ENCODE data around the gene PTBP1. TPM values are rescaled to one million over a fixed set of nuclear protein-coding genes. Genes with fewer than 3 reads are reported as not detected.

PTBP1 gene
- total and polyA plus RNA-seq, 9 donors: 73.4 to 312 (median 215) TPM

GRCh38 chr19:855142-855541 is 57.9 kb downstream of the PTBP1 start:
- intact Hi-C loops (cut with DNase I): loop anchor here in 3 of 4 donors (5.0 to 10.0 kb wide), 2 partner anchors 67 to 130 kb away; partner anchors contain the start of gene WDR18 (in 2 of the 3)
- DNase-seq: peak in 1 of 5 donors; percentile 12

GRCh38 chr19:855566-856120 is 58.4 kb downstream of the PTBP1 start:
- Histone ChIP-seq H3K4me1 (ENCODE audit: insufficient read depth) (peaks cover 7% of the 10 kb centered on the region), H3K4me3 (no peak overlapping the region), H3K36me3 (no peaks in the 10 kb centered on the region), H3K27me3 (peaks cover 2% of the 10 kb centered on the region), H3K27ac (no peak overlapping the region), H3K9me3 (no peaks in the 10 kb centered on the region)
- peak in 2 of 5 donors; percentile 22 to 35 for DNase-seq
- 67 to 80% (median 78%) methylated on average over 16 to 40 of the region's 40 CpGs for WGBS, 3 donors
- intact Hi-C loops (cut with DNase I): loop anchor here in 3 of 4 donors (5.0 to 10.0 kb wide), 2 partner anchors 67 to 129 kb away; partner anchors contain the start of gene WDR18 (in 2 of the 3)
- TF ChIP-seq EP300 (IDR thresholded peaks at IDR 0.05): no peak
- no peak for TF ChIP-seq POLR2A (IDR thresholded peaks at IDR 0.05)

More at GRCh38 chr19:855142-855541, 57.9 kb downstream of the PTBP1 start:
- Histone ChIP-seq H3K36me3 (no peaks in the 10 kb centered on the region), H3K4me3 (no peak overlapping the region), H3K9me3 (no peaks in the 10 kb centered on the region), H3K4me1 (ENCODE audit: insufficient read depth) (peaks cover 7% of the 10 kb centered on the region), H3K27me3 (no peaks in the 10 kb centered on the region), H3K27ac (no peak overlapping the region)
- 86 to 92% (median 88%) methylated on average over 12 of the region's 12 CpGs for WGBS, 3 donors
- TF ChIP-seq, protein P1, sequence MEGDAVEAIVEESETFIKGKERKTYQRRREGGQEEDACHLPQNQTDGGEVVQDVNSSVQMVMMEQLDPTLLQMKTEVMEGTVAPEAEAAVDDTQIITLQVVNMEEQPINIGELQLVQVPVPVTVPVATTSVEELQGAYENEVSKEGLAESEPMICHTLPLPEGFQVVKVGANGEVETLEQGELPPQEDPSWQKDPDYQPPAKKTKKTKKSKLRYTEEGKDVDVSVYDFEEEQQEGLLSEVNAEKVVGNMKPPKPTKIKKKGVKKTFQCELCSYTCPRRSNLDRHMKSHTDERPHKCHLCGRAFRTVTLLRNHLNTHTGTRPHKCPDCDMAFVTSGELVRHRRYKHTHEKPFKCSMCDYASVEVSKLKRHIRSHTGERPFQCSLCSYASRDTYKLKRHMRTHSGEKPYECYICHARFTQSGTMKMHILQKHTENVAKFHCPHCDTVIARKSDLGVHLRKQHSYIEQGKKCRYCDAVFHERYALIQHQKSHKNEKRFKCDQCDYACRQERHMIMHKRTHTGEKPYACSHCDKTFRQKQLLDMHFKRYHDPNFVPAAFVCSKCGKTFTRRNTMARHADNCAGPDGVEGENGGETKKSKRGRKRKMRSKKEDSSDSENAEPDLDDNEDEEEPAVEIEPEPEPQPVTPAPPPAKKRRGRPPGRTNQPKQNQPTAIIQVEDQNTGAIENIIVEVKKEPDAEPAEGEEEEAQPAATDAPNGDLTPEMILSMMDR (IDR thresholded peaks at IDR 0.05): no peak
- TF ChIP-seq EP300 (IDR thresholded peaks at IDR 0.05) (no peak), POLR2A (IDR thresholded peaks at IDR 0.05) (no peak)

- Histone ChIP-seq H3K4me1 (ENCODE audit: insufficient read depth) (peaks cover 9% of the 10 kb centered on the region), H3K36me3 (no peaks in the 10 kb centered on the region), H3K27ac (no peak overlapping the region), H3K4me3 (no peak overlapping the region), H3K9me3 (no peaks in the 10 kb centered on the region), H3K27me3 (peaks cover 4% of the 10 kb centered on the region)
- no peak for DNase-seq
- WGBS, 3 donors: 77 to 84% (median 78%) methylated on average over 9 of the region's 9 CpGs
- no peak for TF ChIP-seq POLR2A (IDR thresholded peaks at IDR 0.05)
- no peak for TF ChIP-seq EP300 (IDR thresholded peaks at IDR 0.05)
- TF ChIP-seq, protein P1 (IDR thresholded peaks at IDR 0.05): no peak
- intact Hi-C loops (cut with DNase I): loop anchor here in 3 of 4 donors (2.0 to 10.0 kb wide), 3 partner anchors 61 to 127 kb away; partner anchors contain the start of gene WDR18 (in 2 of the 3)
Observed at GRCh38 chr19:858284-858683, 61.0 kb downstream of the PTBP1 start.

GRCh38 chr19:858868-859843 is 61.9 kb downstream of the PTBP1 start, which contains the start of gene CFD:
CFD (plus strand) TSS chr19:859664; CDS start chr19:859690, 26 bp downstream.
- peak in 3 of 5 donors; percentile 50 to 72 (median 57) for DNase-seq
- no peaks in the 10 kb centered on the region for H3K36me3 ChIP-seq
- TF ChIP-seq, protein P1 (IDR thresholded peaks at IDR 0.05): no peak
- TF ChIP-seq EP300 (IDR thresholded peaks at IDR 0.05) (no peak), POLR2A (IDR thresholded peaks at IDR 0.05) (no peak)
- H3K4me3 ChIP-seq: peak within 1 kb of the TSS; percentile 25
- H3K27ac ChIP-seq: peak within 1 kb of the TSS; percentile 23 to 24
- 29 to 48% (median 44%) methylated on average over 16 to 24 of the region's 24 CpGs for WGBS, 3 donors
- intact Hi-C loops (cut with DNase I): loop anchor here in 3 of 4 donors (2.0 to 10.0 kb wide), 3 partner anchors 60 to 126 kb away; partner anchors contain the start of gene WDR18 (in 2 of the 3)
- peaks cover 9% of the 10 kb centered on the region for H3K4me1 ChIP-seq (ENCODE audit: insufficient read depth)
- no peaks in the 10 kb centered on the region for H3K9me3 ChIP-seq
- peaks cover 4% of the 10 kb centered on the region for H3K27me3 ChIP-seq
